Panc1 (cell line): ENCODE data around the gene COL4A2. TPM values are rescaled to one million over a fixed set of nuclear protein-coding genes. Genes with fewer than 3 reads are reported as not detected.

Experiments used
- ATAC-seq: fragments of 200-7000 bp; cut with Tn5 transposase; 2 replicates; pipeline ENCODE4 v1.9.1; 2020; ENCODE audit warnings: mild to moderate bottlenecking, moderate library complexity
- BruUV-seq: library from RNA; stranded (reverse); fragments of 400-500 nt; replicated peaks from 2 replicates; lab custom pipeline; 2021; lab: Mats Ljungman, UMichigan
- CTCF ChIA-PET: fragments of 300-600 bp; sonication (Branson Sonifier 250); formaldehyde crosslinking; loops from one replicate; lab custom pipeline; 2022; ENCODE audit warnings: antibody characterized with exemption; lab: Charles Lee
- POLR2A ChIA-PET: fragments of 300-600 bp; sonication (Branson Sonifier 250); formaldehyde crosslinking; loops from one replicate; lab custom pipeline; 2022; ENCODE audit warnings: antibody characterized with exemption; lab: Charles Lee
- DNase-seq: peaks from one replicate; pipeline ENCODE4 v3.0.0-alpha.2; 2010; ENCODE audit warnings: low read depth, low spot score
- H3K27ac ChIP-seq: 2 replicates; pipeline ENCODE4 v1.5.1; 2011; ENCODE audit warnings: mild to moderate bottlenecking, low read length, inconsistent platforms
- H3K27me3 ChIP-seq: fragments of 200-500 bp; sonication (Bioruptor generic); 2 replicates; pipeline ENCODE4 v1.6.0; 2014; ENCODE audit warnings: low read length, inconsistent platforms; ENCODE audit not compliant: control insufficient read depth, insufficient read depth
- H3K36me3 ChIP-seq: fragments of 200-500 bp; sonication (Bioruptor generic); 2 replicates; pipeline ENCODE4 v1.5.1; 2014; ENCODE audit warnings: inconsistent platforms, mild to moderate bottlenecking, low read length, moderate library complexity; ENCODE audit not compliant: control insufficient read depth, insufficient read depth
- H3K4me1 ChIP-seq: 2 replicates; pipeline ENCODE4 v1.5.1; 2011; ENCODE audit warnings: inconsistent platforms, mild to moderate bottlenecking, low read length, moderate library complexity; ENCODE audit not compliant: control insufficient read depth, insufficient read depth
- H3K4me3 ChIP-seq, 2 experiments: 2 replicates each; pipeline ENCODE4 v1.5.1; 2011 to 2012; ENCODE audit warnings: low read depth in 2 of 2, low read length in 2 of 2, mild to moderate bottlenecking in 2 of 2, inconsistent platforms in 1 of 2, moderate library complexity in 1 of 2
- H3K9me3 ChIP-seq: fragments of 200-500 bp; sonication (Bioruptor generic); 2 replicates; pipeline ENCODE4 v1.5.1; 2014; ENCODE audit warnings: low read depth, mild to moderate bottlenecking, inconsistent platforms, low read length, moderate library complexity; ENCODE audit not compliant: control insufficient read depth, insufficient read depth
- CTCF ChIP-seq: fragments of 450-650 bp; IDR thresholded peaks from 2 replicates; pipeline ENCODE4 v1.5.1; 2017; ENCODE audit warnings: mild to moderate bottlenecking
- POLR2AphosphoS5 ChIP-seq: IDR thresholded peaks from 2 replicates; pipeline ENCODE4 v1.6.1; 2012; ENCODE audit warnings: mild to moderate bottlenecking, low read depth, low read length, moderate library complexity
- SIN3A ChIP-seq: IDR thresholded peaks from 2 replicates; pipeline ENCODE4 v1.6.1; 2012; ENCODE audit warnings: low read depth, mild to moderate bottlenecking, low read length, moderate library complexity, borderline replicate concordance; ENCODE audit not compliant: insufficient read depth
- TCF7L2 ChIP-seq: IDR thresholded peaks from 2 replicates; pipeline ENCODE4 v1.6.1; 2011; ENCODE audit warnings: mild to moderate bottlenecking, low read depth, low read length, inconsistent platforms
- in situ Hi-C: cut with HindIII; loops from 2 replicates; pipeline ENCODE4 v1.10.0; 2016; ENCODE audit warnings: low sequenced_read_pairs, low pct_unique_long_range_greater_than_20kb
- intact Hi-C: fragments of 100-400 bp; cut with micrococcal nuclease; formaldehyde crosslinking; loops from one replicate; pipeline ENCODE4 v1.10.0; 2022; ENCODE audit not compliant: unreplicated experiment
- total RNA-seq: library from RNA; stranded (reverse); gene quantifications from one replicate; pipeline ENCODE4 v1.2.1, GENCODE V29; 2021; ENCODE audit not compliant: unreplicated experiment
- TF ChIP-seq, protein P1 (sequence below), 2 experiments: IDR thresholded peaks; 2 replicates each; pipeline ENCODE4 v1.6.1; 2011 to 2012; ENCODE audit warnings: low read depth in 2 of 2, control low read depth in 1 of 2, low read length in 1 of 2, mild to moderate bottlenecking in 1 of 2, moderate library complexity in 1 of 2; ENCODE audit not compliant: insufficient read depth in 1 of 2

COL4A2 gene
- total RNA-seq, 1 experiment from 2014 or later, result 3.0 TPM

- intact Hi-C loops (no loop called here), in situ Hi-C loops (no loop called here)
- Histone ChIP-seq H3K36me3 (no peaks in the 10 kb centered on the region), H3K27me3 (no peaks in the 10 kb centered on the region; the same call in 1 of the 2 replicates), H3K27ac (no peak overlapping the region), H3K4me1 (no peaks in the 10 kb centered on the region), H3K9me3 (no peaks in the 10 kb centered on the region), H3K4me3 (no peak overlapping the region)
- no peak for ATAC-seq
- ChIA-PET POLR2A (no interaction called here), CTCF (no interaction called here)
- TF ChIP-seq TCF7L2 (no peak), POLR2AphosphoS5 (no peak), SIN3A (no peak), CTCF (no peak)
- TF ChIP-seq, protein P1, sequence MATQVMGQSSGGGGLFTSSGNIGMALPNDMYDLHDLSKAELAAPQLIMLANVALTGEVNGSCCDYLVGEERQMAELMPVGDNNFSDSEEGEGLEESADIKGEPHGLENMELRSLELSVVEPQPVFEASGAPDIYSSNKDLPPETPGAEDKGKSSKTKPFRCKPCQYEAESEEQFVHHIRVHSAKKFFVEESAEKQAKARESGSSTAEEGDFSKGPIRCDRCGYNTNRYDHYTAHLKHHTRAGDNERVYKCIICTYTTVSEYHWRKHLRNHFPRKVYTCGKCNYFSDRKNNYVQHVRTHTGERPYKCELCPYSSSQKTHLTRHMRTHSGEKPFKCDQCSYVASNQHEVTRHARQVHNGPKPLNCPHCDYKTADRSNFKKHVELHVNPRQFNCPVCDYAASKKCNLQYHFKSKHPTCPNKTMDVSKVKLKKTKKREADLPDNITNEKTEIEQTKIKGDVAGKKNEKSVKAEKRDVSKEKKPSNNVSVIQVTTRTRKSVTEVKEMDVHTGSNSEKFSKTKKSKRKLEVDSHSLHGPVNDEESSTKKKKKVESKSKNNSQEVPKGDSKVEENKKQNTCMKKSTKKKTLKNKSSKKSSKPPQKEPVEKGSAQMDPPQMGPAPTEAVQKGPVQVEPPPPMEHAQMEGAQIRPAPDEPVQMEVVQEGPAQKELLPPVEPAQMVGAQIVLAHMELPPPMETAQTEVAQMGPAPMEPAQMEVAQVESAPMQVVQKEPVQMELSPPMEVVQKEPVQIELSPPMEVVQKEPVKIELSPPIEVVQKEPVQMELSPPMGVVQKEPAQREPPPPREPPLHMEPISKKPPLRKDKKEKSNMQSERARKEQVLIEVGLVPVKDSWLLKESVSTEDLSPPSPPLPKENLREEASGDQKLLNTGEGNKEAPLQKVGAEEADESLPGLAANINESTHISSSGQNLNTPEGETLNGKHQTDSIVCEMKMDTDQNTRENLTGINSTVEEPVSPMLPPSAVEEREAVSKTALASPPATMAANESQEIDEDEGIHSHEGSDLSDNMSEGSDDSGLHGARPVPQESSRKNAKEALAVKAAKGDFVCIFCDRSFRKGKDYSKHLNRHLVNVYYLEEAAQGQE (IDR thresholded peaks at IDR 0.05; ENCODE audit: insufficient read depth in 1 of 2, low read depth in 2 of 2, low read length in 1 of 2), result no peak
- BruUV-seq, result no TSS peak
- no peak for DNase-seq
Measured at GRCh38 chr13:110344320-110344719, 37.2 kb downstream of the COL4A2 start.

GRCh38 chr13:110345266-110345665 is 38.2 kb downstream of the COL4A2 start:
- H3K4me1 ChIP-seq, result no peaks in the 10 kb centered on the region
- no peaks in the 10 kb centered on the region for H3K9me3 ChIP-seq
- no peaks in the 10 kb centered on the region for H3K36me3 ChIP-seq
- H3K4me3 ChIP-seq, result no peak overlapping the region
- no peaks in the 10 kb centered on the region; the same call in 1 of the 2 replicates for H3K27me3 ChIP-seq
- intact Hi-C loops, result no loop called here
- ChIA-PET POLR2A (no interaction called here), CTCF (no interaction called here)
- H3K27ac ChIP-seq, result no peak overlapping the region
- DNase-seq (no peak), ATAC-seq (no peak)
- BruUV-seq, result no TSS peak
- TF ChIP-seq SIN3A (no peak), CTCF (no peak)
- in situ Hi-C loops, result no loop called here
